Activated naive CD4-positive, alpha-beta T cell treated with anti-CD3 and anti-CD28 coated beads, Interleukin-2, amount 10 ng/mL, durations not matched to agents 7 days and 5 days (primary cell): ENCODE data around the gene CIAO2B.
A peak's percentile ranks its signal among the peaks of the same experiment; 100 is the strongest.
"Not testable (repeated sequence)": the region's sequence is repeated elsewhere in the genome, so short reads cannot be mapped to it uniquely, and the experiment has no call there.

Experiments used
- CTCF ChIA-PET: fragments of 350-600 bp; sonication (Branson Sonifier 250); formaldehyde crosslinking; loops from one replicate; lab custom pipeline; 2021; ENCODE audit warnings: antibody characterized with exemption; lab: Charles Lee
- DNase-seq: peaks from one replicate; pipeline ENCODE4 v3.0.0-alpha.2; 2020
- H3K27ac Mint-ChIP-seq: one replicate; pipeline ENCODE4 v1.8.0; 2021; ENCODE audit warnings: mild to moderate bottlenecking, moderate library complexity, mixed read lengths
- H3K27me3 Mint-ChIP-seq: one replicate; pipeline ENCODE4 v1.8.0; 2021; ENCODE audit warnings: mild to moderate bottlenecking, mixed read lengths
- H3K36me3 Mint-ChIP-seq: one replicate; pipeline ENCODE4 v1.8.0; 2021; ENCODE audit warnings: mixed read lengths
- H3K4me1 Mint-ChIP-seq: one replicate; pipeline ENCODE4 v1.8.0; 2021; ENCODE audit warnings: mixed read lengths
- H3K4me3 Mint-ChIP-seq: one replicate; pipeline ENCODE4 v1.8.0; 2021; ENCODE audit warnings: mild to moderate bottlenecking, moderate library complexity, mixed read lengths
- H3K9me3 Mint-ChIP-seq: one replicate; pipeline ENCODE4 v1.8.0; 2021; ENCODE audit warnings: mixed read lengths

Gene CIAO2B

GRCh38 chr16:66934138-66934838 lies at the start of gene CIAO2B:
TSS of gene CIAO2B (minus strand) at chr16:66934402. CDS start at chr16:66934364, 38 bp downstream.
- Mint-ChIP-seq H3K4me3 (peak within 1 kb of the TSS; percentile 98), H3K36me3 (peaks cover 34% of the 10 kb centered on the region), H3K9me3 (no peaks in the 10 kb centered on the region), H3K4me1 (peaks cover 54% of the 10 kb centered on the region), H3K27me3 (no peaks in the 10 kb centered on the region), H3K27ac (peak within 1 kb of the TSS; percentile 96)
- CTCF ChIA-PET: interaction anchor here (1.8 to 2.3 kb wide), 2 partner anchors 40 to 66 kb away, joined by 4 to 12 read pairs; no protein-coding TSS in a partner anchor
- peak; percentile 90 for DNase-seq

- no peaks in the 10 kb centered on the region for H3K9me3 Mint-ChIP-seq
- no peak for DNase-seq
- H3K4me3 Mint-ChIP-seq: no peak overlapping the region
- H3K4me1 Mint-ChIP-seq: peaks cover 88% of the 10 kb centered on the region
- no peaks in the 10 kb centered on the region for H3K27me3 Mint-ChIP-seq
- CTCF ChIA-PET: interaction anchor here (0.9 to 4.0 kb wide), 7 partner anchors 9 to 175 kb away, joined by 3 to 13 read pairs (median 3); no protein-coding TSS in a partner anchor
- H3K36me3 Mint-ChIP-seq: peaks cover 21% of the 10 kb centered on the region
- peak overlapping the region; percentile 95 for H3K27ac Mint-ChIP-seq
Measured at GRCh38 chr16:66983033-66983432, 48.8 kb upstream of the CIAO2B start.

DNA sequence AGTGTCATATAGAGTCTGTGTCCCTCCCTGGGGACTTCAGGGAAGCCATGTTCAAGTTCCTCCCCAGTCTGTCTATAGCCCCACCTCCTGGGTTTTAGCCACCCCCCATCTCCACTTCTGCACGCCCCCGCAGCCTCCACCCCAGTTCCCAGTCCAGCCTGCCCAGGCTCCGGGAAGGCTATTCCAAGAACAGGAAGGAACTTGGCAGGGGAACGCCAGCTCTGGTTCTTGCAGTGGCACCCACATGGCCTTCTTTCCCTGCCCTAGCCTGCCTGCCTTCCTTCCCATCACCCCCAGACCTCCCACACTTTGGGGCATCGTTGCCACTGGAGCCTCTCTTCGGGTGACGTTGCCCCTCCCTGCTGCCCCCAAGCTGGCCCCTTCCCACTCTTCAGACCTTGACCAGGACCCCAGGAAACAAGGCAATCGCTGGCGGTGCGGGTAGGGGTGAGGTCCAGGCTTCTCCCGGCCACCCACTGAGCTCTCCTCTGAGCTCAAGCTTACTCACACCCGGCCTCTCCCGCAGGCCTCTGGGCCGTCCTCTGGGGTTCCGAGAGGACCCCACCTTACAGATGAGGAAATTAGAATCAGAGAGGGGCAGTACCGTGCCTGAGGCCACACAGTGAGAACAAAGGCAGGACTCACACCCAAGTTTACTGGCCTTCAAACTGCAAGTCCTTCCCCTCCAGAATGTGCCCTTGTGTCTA lies 45.0 kb upstream of the CIAO2B start:
- Mint-ChIP-seq H3K9me3 (no peaks in the 10 kb centered on the region), H3K4me3 (no peak overlapping the region), H3K27me3 (no peaks in the 10 kb centered on the region), H3K4me1 (peaks cover 80% of the 10 kb centered on the region), H3K36me3 (peaks cover 21% of the 10 kb centered on the region), H3K27ac (no peak overlapping the region)
- DNase-seq: no peak
- CTCF ChIA-PET: interaction anchor here (0.8 to 7.8 kb wide), 8 partner anchors 18 to 206 kb away, joined by 3 to 65 read pairs (median 5); partner anchors contain the start of genes CES3 and MATCAP1

GRCh38 chr16:66977341-66978113 lies 43.3 kb upstream of the CIAO2B start:
- Mint-ChIP-seq H3K27me3 (peaks cover 5% of the 10 kb centered on the region), H3K27ac (peak overlapping the region; percentile 69)

DNA sequence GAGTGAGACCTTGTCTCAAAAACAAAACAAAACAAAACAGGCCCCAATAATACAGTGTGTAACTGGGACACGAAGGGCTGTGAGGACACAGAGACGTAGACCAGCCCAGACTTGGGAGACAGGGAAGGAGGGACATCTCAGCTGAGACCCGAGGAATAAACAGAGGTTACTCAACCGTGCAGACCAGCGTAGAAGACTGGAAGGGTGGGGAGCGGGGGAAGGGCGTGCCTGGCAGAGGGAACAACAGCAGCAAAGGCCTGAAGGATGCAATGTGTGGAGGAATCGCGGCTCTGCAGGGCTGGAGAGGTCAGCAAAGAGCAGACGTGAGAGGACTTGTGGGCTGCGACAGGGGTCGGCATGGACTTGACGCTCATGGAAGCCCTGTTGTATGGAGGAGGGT lies 42.5 kb upstream of the CIAO2B start:
- H3K27ac Mint-ChIP-seq: no peak overlapping the region
- H3K27me3 Mint-ChIP-seq: peaks cover 10% of the 10 kb centered on the region
- H3K4me3 Mint-ChIP-seq: no peak overlapping the region
- H3K36me3 Mint-ChIP-seq: peaks cover 12% of the 10 kb centered on the region
- CTCF ChIA-PET: interaction anchor here (0.6 to 7.8 kb wide), 18 partner anchors 9 to 208 kb away, joined by 3 to 65 read pairs (median 4); partner anchors contain the start of genes B3GNT9, CES3 and MATCAP1
- no peak for DNase-seq
- no peaks in the 10 kb centered on the region for H3K9me3 Mint-ChIP-seq
- peaks cover 58% of the 10 kb centered on the region for H3K4me1 Mint-ChIP-seq

More at GRCh38 chr16:66977341-66978113, 43.3 kb upstream of the CIAO2B start:
- Mint-ChIP-seq H3K4me3 (no peak overlapping the region), H3K9me3 (no peaks in the 10 kb centered on the region), H3K4me1 (peaks cover 66% of the 10 kb centered on the region), H3K36me3 (peaks cover 18% of the 10 kb centered on the region)
- CTCF ChIA-PET: interaction anchor here (0.5 to 7.8 kb wide), 17 partner anchors 14 to 207 kb away, joined by 3 to 65 read pairs (median 3); partner anchors contain the start of genes B3GNT9, CES3 and MATCAP1
- peak; percentile 94 for DNase-seq

- peak overlapping the region; percentile 56 for H3K4me3 Mint-ChIP-seq
- no peak for DNase-seq
Measured at GRCh38 chr16:66975302-66975893, 41.2 kb upstream of the CIAO2B start.

DNA sequence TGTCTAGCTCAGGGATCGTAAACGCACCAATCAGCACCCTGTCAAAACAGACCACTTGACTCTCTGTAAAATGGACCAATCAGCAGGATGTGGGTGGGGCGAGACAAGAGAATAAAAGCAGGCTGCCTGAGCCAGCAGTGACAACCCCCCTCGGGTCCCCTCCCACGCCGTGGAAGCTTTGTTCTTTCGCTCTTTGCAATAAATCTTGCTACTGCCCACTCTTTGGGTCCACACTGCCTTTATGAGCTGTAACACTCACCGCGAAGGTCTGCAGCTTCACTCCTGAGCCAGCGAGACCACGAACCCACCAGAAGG lies 40.7 kb upstream of the CIAO2B start:
- Mint-ChIP-seq H3K4me3 (peak overlapping the region; percentile 56), H3K4me1 (peaks cover 44% of the 10 kb centered on the region), H3K27ac (peak overlapping the region; percentile 20), H3K27me3 (peaks cover 21% of the 10 kb centered on the region)
- H3K9me3 Mint-ChIP-seq, H3K36me3 Mint-ChIP-seq: not testable (repeated sequence)
- peak; percentile 68 for DNase-seq
- CTCF ChIA-PET: interaction anchor here (0.8 to 7.8 kb wide), 6 partner anchors 14 to 180 kb away, joined by 3 to 65 read pairs (median 10); partner anchors contain the start of gene CES3

More at GRCh38 chr16:66975302-66975893, 41.2 kb upstream of the CIAO2B start:
- peaks cover 8% of the 10 kb centered on the region for H3K36me3 Mint-ChIP-seq
- H3K9me3 Mint-ChIP-seq: no peaks in the 10 kb centered on the region
- CTCF ChIA-PET: interaction anchor here (1.1 to 7.8 kb wide), 11 partner anchors 13 to 209 kb away, joined by 3 to 65 read pairs (median 5); partner anchors contain the start of genes B3GNT9, CES3 and MATCAP1
- peaks cover 16% of the 10 kb centered on the region for H3K27me3 Mint-ChIP-seq
- peaks cover 48% of the 10 kb centered on the region for H3K4me1 Mint-ChIP-seq
- peak overlapping the region; percentile 67 for H3K27ac Mint-ChIP-seq

DNA sequence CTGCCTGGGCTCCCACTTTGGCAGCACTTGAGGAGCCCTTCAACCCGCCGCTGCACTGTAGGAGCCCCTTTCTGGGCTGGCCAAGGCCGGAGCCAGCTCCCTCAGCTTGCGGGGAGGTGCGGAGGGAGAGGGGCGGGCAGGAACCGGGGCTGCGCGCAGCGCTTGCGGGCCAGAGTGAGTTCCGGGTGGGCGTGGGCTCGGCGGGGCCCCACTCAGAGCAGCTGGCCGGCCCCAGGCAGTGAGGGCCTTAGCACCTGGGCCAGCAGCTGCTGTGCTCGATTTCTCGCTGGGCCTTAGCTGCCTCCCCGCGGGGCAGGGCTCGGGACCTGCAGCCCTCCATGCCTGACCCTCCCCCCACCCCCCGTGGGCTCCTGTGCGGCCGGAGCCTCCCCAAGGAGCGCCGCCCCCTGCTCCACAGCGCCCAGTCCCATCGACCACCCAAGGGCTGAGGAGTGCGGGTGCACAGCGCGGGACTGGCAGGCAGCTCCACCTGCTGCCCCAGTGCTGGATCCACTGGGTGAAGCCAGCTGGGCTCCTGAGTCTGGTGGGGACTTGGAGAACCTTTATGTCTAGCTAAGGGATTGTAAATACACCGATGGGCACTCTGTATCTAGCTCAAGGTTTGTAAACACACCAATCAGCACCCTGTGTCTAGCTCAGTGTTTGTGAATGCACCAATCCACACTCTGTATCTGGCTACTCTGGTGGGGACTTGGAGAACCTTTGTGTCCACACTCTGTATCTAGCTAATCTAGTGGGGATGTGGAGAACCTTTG lies 40.1 kb upstream of the CIAO2B start:
- not testable (repeated sequence) for H3K9me3 Mint-ChIP-seq, H3K36me3 Mint-ChIP-seq, DNase-seq
- H3K4me1 Mint-ChIP-seq: peaks cover 40% of the 10 kb centered on the region
- peak overlapping the region; percentile 20 for H3K27ac Mint-ChIP-seq
- CTCF ChIA-PET: interaction anchor here (0.8 to 7.8 kb wide), 5 partner anchors 13 to 211 kb away, joined by 3 to 65 read pairs (median 7); partner anchors contain the start of gene CES3
- peaks cover 26% of the 10 kb centered on the region for H3K27me3 Mint-ChIP-seq
- H3K4me3 Mint-ChIP-seq: peak overlapping the region; percentile 56

- Mint-ChIP-seq H3K4me3 (no peak overlapping the region), H3K9me3 (no peaks in the 10 kb centered on the region), H3K27me3 (peaks cover 27% of the 10 kb centered on the region), H3K4me1 (peaks cover 34% of the 10 kb centered on the region), H3K27ac (no peak overlapping the region), H3K36me3 (peaks cover 6% of the 10 kb centered on the region)
- DNase-seq: no peak
- CTCF ChIA-PET: interaction anchor here (1.5 to 7.8 kb wide), 3 partner anchors 14 to 212 kb away, joined by 7 to 65 read pairs (median 39); partner anchors contain the start of gene CES3
Measured at GRCh38 chr16:66973716-66974115, 39.5 kb upstream of the CIAO2B start.

GRCh38 chr16:66972983-66973382 lies 38.8 kb upstream of the CIAO2B start:
- Mint-ChIP-seq H3K4me1 (peaks cover 26% of the 10 kb centered on the region), H3K36me3 (peaks cover 6% of the 10 kb centered on the region), H3K9me3 (no peaks in the 10 kb centered on the region), H3K27ac (no peak overlapping the region), H3K27me3 (peaks cover 27% of the 10 kb centered on the region), H3K4me3 (no peak overlapping the region)
- no peak for DNase-seq
- CTCF ChIA-PET: interaction anchor here (1.4 to 7.8 kb wide), 4 partner anchors 13 to 212 kb away, joined by 4 to 65 read pairs (median 23); partner anchors contain the start of gene CES3

GRCh38 chr16:66970775-66971720 lies 36.8 kb upstream of the CIAO2B start:
- H3K27ac Mint-ChIP-seq: no peak overlapping the region
- peaks cover 41% of the 10 kb centered on the region for H3K27me3 Mint-ChIP-seq
- no peaks in the 10 kb centered on the region for H3K9me3 Mint-ChIP-seq
- CTCF ChIA-PET: interaction anchor here (5.8 kb wide), 1 partner anchor 11 kb away, joined by 39 read pairs; the partner anchor contains the start of gene CES3
- peaks cover 6% of the 10 kb centered on the region for H3K36me3 Mint-ChIP-seq
- H3K4me3 Mint-ChIP-seq: no peak overlapping the region
- no peak for DNase-seq
- peaks cover 13% of the 10 kb centered on the region for H3K4me1 Mint-ChIP-seq
